ENCODE results near the gene PIK3R1.

PIK3R1 gene

GRCh38 chr5:68303754-68304420 is 88.3 kb downstream of the PIK3R1 start:
- no peak for DNase-seq

- no peak for DNase-seq
Observed at GRCh38 chr5:68304421-68305052, 89.0 kb downstream of the PIK3R1 start.

- peak; percentile 18 for DNase-seq
Observed at GRCh38 chr5:68305223-68305870, 89.8 kb downstream of the PIK3R1 start.

GRCh38 chr5:68306361-68307014 is 90.9 kb downstream of the PIK3R1 start:
- DNase-seq: no peak

GRCh38 chr5:68313336-68313735 is 97.8 kb downstream of the PIK3R1 start:
- DNase-seq: no peak

GRCh38 chr5:68314465-68314864 is 98.9 kb downstream of the PIK3R1 start:
- DNase-seq: no peak

- DNase-seq: no peak
Observed at GRCh38 chr5:68315679-68316271, 100.2 kb downstream of the PIK3R1 start.

- no peak for DNase-seq
Observed at GRCh38 chr5:68316469-68316868, 100.9 kb downstream of the PIK3R1 start.

- no peak for DNase-seq
Observed at GRCh38 chr5:68317646-68318045, 102.1 kb downstream of the PIK3R1 start.

- DNase-seq: no peak
Observed at GRCh38 chr5:68318955-68319705, 103.6 kb downstream of the PIK3R1 start.

GRCh38 chr5:68319706-68320412 is 104.3 kb downstream of the PIK3R1 start:
- DNase-seq: no peak

- no peak for DNase-seq
Observed at GRCh38 chr5:68320413-68320986, 104.9 kb downstream of the PIK3R1 start.

GRCh38 chr5:68325065-68325580 is 109.6 kb downstream of the PIK3R1 start:
- no peak for DNase-seq

- no peak for DNase-seq
Observed at GRCh38 chr5:68329554-68330255, 114.1 kb downstream of the PIK3R1 start.

- DNase-seq: no peak
Observed at GRCh38 chr5:68330574-68330973, 115.0 kb downstream of the PIK3R1 start.

- DNase-seq: no peak
Observed at GRCh38 chr5:68331192-68332079, 115.9 kb downstream of the PIK3R1 start.

GRCh38 chr5:68332080-68332451 is 116.5 kb downstream of the PIK3R1 start:
- no peak for DNase-seq

- DNase-seq: no peak
Observed at GRCh38 chr5:68332556-68332955, 117.0 kb downstream of the PIK3R1 start.

Data from SHP77 treated with DMSO at 0.1 percent for 48 hours (cell line).